GM04504 (cell line): ENCODE measurements around the gene CIROP.
A peak's percentile ranks its signal among the peaks of the same experiment; 100 is the strongest.

Experiments used
- DNase-seq: peaks from one replicate; pipeline ENCODE4 v3.0.0-alpha.2; 2012; ENCODE audit warnings: low read depth

CIROP gene

GRCh38 chr14:23066855-23067744 is 37.7 kb downstream of the CIROP start:
- no peak for DNase-seq

- no peak for DNase-seq
Measured at GRCh38 chr14:23066368-23066767, 38.4 kb downstream of the CIROP start.

GRCh38 chr14:23063601-23064000 is 41.2 kb downstream of the CIROP start:
- DNase-seq = no peak

- peak; percentile 88 for DNase-seq
Measured at GRCh38 chr14:23062002-23062401, 42.8 kb downstream of the CIROP start.

GRCh38 chr14:23060536-23061260 is 44.1 kb downstream of the CIROP start:
- DNase-seq = no peak

GRCh38 chr14:23058654-23059504 is 45.9 kb downstream of the CIROP start:
- DNase-seq = no peak

- DNase-seq = peak; percentile 42
Measured at GRCh38 chr14:23057757-23058653, 46.8 kb downstream of the CIROP start.

GRCh38 chr14:23056956-23057756 is 47.6 kb downstream of the CIROP start, which contains the start of gene CDH24:
Gene CDH24 (minus strand): TSS chr14:23057520. CDS start chr14:23055733, 1,787 bp downstream.
- DNase-seq = no peak

GRCh38 chr14:23056145-23056955 is 48.4 kb downstream of the CIROP start:
- DNase-seq = no peak

GRCh38 chr14:23055621-23056144 is 49.1 kb downstream of the CIROP start:
- DNase-seq = no peak

GRCh38 chr14:23055147-23055550 is 49.6 kb downstream of the CIROP start:
- no peak for DNase-seq

- no peak for DNase-seq
Measured at GRCh38 chr14:23054000-23054811, 50.6 kb downstream of the CIROP start.

- no peak for DNase-seq
Measured at GRCh38 chr14:23053426-23053825, 51.4 kb downstream of the CIROP start.

- DNase-seq = no peak
Measured at GRCh38 chr14:23052671-23053070, 52.1 kb downstream of the CIROP start.

GRCh38 chr14:23052182-23052623 is 52.6 kb downstream of the CIROP start:
- DNase-seq = no peak

- no peak for DNase-seq
Measured at GRCh38 chr14:23051141-23052057, 53.4 kb downstream of the CIROP start.
